ENCODE data around the gene BCL7B.
A peak's percentile ranks its signal among the peaks of the same experiment; 100 is the strongest.
"Not testable (repeated sequence)": the region's sequence is repeated elsewhere in the genome, so short reads cannot be mapped to it uniquely, and the experiment has no call there.

Gene BCL7B

GRCh38 chr7:73573276-73573675 is 15.8 kb upstream of the BCL7B start:
- no peak for DNase-seq (ENCODE audit: extremely low read depth in 1 of 2, low read depth in 1 of 2)

- no peak for DNase-seq (ENCODE audit: extremely low read depth in 1 of 2, low read depth in 1 of 2)
These were observed 15.3 kb upstream of the BCL7B start for GRCh38 chr7:73572767-73573186.

- no peak for DNase-seq (ENCODE audit: extremely low read depth in 1 of 2, low read depth in 1 of 2)
These were observed 13.5 kb upstream of the BCL7B start for GRCh38 chr7:73570977-73571376.

- DNase-seq (ENCODE audit: extremely low read depth in 1 of 2, low read depth in 1 of 2): no peak
These were observed 13.0 kb upstream of the BCL7B start for GRCh38 chr7:73570521-73570920.

- no peak for DNase-seq (ENCODE audit: extremely low read depth in 1 of 2, low read depth in 1 of 2)
These were observed 11.6 kb upstream of the BCL7B start for GRCh38 chr7:73569042-73569608.

- DNase-seq (ENCODE audit: extremely low read depth in 1 of 2, low read depth in 1 of 2): no peak
These were observed 10.6 kb upstream of the BCL7B start for GRCh38 chr7:73567846-73568685.

- no peak for DNase-seq (ENCODE audit: extremely low read depth in 1 of 2, low read depth in 1 of 2)
These were observed 9.7 kb upstream of the BCL7B start for GRCh38 chr7:73567140-73567539.

GRCh38 chr7:73566431-73566830 is 8.9 kb upstream of the BCL7B start:
- not testable (repeated sequence) for DNase-seq (ENCODE audit: extremely low read depth in 1 of 2, low read depth in 1 of 2)

GRCh38 chr7:73565675-73566340 is 8.3 kb upstream of the BCL7B start:
- no peak for DNase-seq (ENCODE audit: extremely low read depth in 1 of 2, low read depth in 1 of 2)

- no peak for DNase-seq (ENCODE audit: extremely low read depth in 1 of 2, low read depth in 1 of 2)
These were observed 2.8 kb upstream of the BCL7B start for GRCh38 chr7:73560109-73560835.

GRCh38 chr7:73557108-73557396 is 438 bp downstream of the BCL7B start:
- DNase-seq (ENCODE audit: extremely low read depth in 1 of 2, low read depth in 1 of 2): peak; percentile 65 to 87

GRCh38 chr7:73556208-73557107 is 1.0 kb downstream of the BCL7B start:
- no peak for DNase-seq (ENCODE audit: extremely low read depth in 1 of 2, low read depth in 1 of 2)

- DNase-seq (ENCODE audit: extremely low read depth in 1 of 2, low read depth in 1 of 2): no peak
These were observed 2.0 kb downstream of the BCL7B start for GRCh38 chr7:73555411-73555982.

GRCh38 chr7:73550093-73550492 is 7.4 kb downstream of the BCL7B start:
- DNase-seq (ENCODE audit: extremely low read depth in 1 of 2, low read depth in 1 of 2): not testable (repeated sequence)

- DNase-seq (ENCODE audit: extremely low read depth in 1 of 2, low read depth in 1 of 2): no peak
These were observed 8.3 kb downstream of the BCL7B start for GRCh38 chr7:73549176-73549575.

- no peak for DNase-seq (ENCODE audit: extremely low read depth in 1 of 2, low read depth in 1 of 2)
These were observed 9.6 kb downstream of the BCL7B start for GRCh38 chr7:73547841-73548240.

- no peak for DNase-seq (ENCODE audit: extremely low read depth in 1 of 2, low read depth in 1 of 2)
These were observed 12.8 kb downstream of the BCL7B start for GRCh38 chr7:73544678-73545077.

GRCh38 chr7:73541722-73542121 is 15.8 kb downstream of the BCL7B start:
- no peak for DNase-seq (ENCODE audit: extremely low read depth in 1 of 2, low read depth in 1 of 2)

GRCh38 chr7:73539709-73540108 is 17.8 kb downstream of the BCL7B start:
- DNase-seq (ENCODE audit: extremely low read depth in 1 of 2, low read depth in 1 of 2): no peak

- DNase-seq (ENCODE audit: extremely low read depth in 1 of 2, low read depth in 1 of 2): not testable (repeated sequence)
These were observed 19.0 kb downstream of the BCL7B start for GRCh38 chr7:73538510-73538909.
